ENCODE results near the gene CTSD.
"Not testable (repeated sequence)": the region's sequence is repeated elsewhere in the genome, so short reads cannot be mapped to it uniquely, and the experiment has no call there.

Gene CTSD

DNA sequence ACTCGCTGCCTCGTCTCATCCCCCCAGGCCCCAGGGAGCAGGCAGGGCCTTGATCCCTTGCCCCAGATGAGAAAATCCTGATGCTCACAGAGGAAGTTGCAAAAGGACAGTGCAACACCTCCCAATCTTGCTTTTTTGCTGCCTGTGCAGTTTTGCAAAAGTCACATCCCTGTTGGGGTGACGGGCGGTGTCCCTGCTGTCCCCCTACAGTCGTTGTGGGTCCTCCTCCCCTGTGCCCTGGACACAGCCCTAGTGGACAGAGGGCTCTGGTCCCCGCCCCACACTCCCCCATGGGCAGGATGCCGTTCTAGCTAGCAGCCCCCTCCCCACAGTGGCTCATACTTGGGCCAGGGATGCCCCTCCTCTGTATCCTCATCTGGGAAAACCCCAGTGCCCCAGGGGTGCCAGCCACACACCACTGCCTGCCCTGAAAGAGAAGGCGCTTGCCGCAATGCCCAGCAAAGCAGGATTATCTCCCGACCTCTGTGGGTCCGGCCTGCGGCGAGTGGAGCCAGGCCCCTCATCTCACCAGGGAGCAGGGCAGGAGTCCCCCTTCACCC, 18.4 kb upstream of the CTSD start:
- no peak for DNase-seq

DNA sequence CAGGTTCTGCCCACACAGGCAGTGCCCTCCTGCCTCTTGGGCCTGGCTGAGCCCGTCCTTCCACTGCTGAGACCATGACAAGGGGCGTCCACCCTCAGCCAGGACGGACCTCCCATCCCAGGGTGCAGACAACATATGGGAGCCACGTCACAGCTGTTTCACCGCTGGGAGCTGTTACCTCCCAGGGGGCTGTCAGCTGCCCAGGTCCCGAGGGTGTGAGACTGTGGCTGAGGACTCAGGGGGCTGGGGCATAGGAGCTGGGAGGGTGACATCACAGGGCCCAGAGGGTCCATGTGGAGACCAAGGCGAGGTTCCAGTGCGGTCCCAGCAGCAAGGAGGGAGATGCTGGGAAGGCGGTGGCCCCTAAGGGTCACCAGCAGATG, 17.9 kb upstream of the CTSD start:
- no peak for DNase-seq

DNA sequence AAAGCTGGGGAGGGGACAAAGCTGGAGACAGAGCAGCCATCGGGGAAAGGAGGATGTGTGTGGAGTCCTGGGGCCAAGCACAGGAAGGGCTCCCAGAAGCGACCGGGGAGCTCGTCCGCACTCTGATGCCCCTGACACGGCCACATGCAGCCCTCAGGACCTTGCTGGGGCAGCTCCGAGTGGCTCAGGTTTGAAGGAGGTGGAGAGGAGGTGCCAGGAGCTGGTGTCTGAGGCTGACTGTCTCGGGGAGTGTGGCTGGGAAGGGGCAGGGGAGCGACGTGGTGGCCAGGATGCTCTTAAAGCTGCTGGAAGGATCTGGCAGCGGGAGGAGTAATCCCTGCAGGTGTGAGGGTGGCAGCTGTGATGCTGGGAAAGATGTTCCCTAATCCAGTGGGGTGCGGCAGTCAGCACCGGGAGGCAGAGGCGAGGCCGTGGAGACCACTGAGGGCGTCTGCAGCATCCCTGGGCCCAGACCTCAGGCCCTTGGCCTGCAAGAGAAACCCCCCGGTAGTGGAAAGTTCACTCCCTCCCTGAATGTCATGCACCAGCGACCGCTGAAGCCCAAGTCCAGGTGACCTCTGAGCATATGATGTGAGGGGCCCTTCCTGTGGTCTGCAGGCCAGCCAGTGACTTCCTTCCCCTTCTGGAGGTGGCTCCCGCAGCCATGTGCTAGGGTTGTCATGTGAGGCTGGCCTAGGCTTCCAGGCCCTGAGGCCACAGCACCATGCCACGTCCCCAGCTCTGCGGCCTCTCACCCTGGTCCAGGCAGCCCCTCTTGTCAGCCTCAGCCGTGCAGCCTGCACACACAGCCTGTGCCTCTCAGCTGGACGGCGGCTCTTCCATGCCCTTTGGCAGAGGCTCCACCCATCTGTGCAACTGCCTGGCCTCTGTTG, 17.2 kb upstream of the CTSD start:
- DNase-seq: no peak

DNA sequence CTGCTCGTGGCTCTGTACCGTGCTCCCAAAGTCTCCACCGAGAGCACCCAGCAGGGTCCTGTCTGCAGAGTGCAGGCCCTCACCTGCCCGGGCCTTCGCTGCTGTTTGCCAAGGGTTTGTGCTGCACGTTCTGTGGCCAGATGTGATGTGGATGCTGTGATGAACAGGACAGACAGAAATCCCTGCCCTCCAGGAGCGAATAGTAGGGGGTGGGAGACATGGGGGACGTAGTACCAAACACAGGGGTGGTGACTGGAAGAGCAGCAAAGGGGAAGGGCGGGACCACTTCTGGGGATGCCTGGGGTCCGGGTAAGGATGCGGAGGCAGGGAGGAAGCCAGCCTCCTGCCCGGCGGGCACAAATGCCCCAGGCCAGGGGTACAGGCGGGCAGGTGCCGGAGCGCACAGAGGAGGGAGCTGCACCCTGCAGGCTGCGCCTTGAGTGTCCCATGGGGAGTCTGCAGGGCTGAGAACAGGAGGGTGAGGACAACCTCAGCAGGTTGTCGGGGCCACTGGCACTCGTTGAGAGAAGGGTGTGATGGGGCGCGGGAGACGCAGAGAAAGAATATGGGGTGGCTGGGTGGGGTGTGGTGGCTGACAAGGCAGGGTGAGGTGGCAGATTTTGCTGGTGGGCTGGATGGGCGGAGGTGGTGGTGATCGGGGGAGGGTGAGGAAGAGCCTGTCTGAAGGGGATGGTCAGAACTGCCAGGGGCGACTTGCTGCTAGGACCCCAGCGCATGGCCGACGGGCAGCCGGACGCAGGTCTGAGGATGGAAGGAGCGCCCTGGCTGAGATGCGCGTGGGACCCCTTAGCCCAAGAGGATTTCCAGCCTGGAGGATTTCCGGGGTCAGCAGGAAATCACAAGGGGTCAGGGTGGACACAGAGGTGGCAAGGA, 16.3 kb upstream of the CTSD start:
- DNase-seq: no peak

DNA sequence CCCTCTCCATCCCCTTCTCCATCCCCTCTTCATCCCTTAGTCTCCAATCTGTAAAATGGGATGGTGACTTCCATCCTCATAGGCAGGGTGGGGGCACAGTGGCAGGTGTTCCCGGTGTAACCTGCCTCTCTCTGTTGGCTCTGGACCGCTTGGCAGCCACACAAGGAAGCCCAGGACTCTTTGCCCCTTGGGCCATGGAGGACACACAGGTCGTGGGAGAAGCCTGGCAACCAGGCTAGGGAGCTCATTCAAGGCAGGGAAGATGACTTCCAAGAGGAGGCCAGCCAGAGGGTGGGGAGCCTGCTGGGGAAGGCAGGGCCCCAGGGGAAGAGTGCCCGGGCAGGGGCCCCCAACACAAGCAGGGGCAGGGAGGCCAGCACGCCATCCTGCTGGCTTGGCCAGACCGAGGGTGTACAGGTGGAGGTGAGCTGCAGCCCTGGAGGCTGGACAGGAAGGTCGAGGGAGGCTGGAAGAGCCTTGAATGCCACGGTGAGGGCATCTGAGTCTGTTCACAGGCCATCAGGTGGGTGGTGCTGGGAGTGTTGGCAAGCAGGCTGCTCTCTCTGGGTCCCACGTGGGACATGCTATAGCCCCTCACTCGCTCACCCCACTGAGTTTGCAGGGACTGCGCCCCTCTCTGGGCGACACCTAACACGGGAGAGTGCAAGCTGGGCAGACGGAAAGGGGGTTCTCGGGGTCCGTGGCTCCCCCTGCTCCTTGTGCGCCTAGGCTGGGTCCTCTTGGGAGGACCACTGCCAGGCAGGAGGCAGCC, 15.5 kb upstream of the CTSD start:
- no peak for DNase-seq

DNA sequence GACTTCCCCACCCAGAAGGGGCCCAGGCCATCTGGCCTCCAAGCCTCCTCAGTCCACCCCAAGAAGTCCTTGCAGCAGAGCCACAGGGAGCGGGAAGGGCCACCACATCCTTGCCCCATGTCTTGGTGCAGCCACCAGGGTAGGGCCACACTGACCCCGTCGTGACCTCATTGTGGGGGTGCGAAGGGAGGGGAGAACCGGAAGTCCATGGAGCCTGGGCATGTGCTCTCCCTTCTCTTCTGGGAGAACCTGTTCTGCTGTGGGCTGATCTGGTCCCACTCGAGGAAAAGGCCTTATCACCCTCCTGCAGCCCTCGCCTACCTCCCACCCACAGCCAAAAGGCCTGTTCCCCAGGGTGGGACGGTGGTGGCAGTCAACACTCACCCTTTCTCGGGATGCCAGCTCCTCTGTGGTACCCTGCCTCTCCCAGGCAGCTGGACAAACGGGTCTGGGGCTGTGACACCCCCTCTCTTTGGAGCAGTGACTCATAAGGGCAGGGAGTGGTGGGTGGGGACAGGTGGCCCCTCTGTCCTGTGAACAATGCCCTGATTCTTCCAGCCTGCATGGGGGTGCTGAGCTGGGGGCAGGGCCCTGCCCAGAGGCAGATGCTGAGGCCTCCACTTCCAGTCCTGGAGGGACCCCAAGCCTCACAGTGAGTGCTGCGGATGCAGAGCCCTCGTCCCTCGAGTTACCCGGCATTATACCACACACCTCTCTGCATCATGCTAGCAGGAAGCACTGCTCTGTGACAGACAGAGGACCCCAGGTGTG, 14.6 kb upstream of the CTSD start:
- DNase-seq: no peak

DNA sequence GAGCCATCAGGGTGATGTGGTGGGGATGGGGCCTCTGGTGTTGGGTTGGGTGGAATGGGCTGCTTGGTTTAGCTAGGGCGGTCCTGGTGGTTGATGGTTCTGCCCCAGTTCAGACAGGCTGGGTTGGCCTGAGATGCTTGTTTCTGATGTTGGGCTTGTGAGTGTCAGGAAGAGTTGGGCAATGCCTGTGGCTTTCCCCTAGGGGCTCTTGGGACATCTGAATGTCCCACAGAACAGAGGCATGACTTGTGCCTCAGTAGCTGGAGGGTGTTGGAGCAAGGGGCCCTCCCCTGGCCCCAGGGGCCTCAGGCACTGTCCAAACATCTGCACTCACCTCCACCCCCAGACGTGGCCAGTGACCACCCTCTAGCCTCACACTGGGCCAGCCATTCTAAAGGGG, 14.0 kb upstream of the CTSD start:
- no peak for DNase-seq

DNA sequence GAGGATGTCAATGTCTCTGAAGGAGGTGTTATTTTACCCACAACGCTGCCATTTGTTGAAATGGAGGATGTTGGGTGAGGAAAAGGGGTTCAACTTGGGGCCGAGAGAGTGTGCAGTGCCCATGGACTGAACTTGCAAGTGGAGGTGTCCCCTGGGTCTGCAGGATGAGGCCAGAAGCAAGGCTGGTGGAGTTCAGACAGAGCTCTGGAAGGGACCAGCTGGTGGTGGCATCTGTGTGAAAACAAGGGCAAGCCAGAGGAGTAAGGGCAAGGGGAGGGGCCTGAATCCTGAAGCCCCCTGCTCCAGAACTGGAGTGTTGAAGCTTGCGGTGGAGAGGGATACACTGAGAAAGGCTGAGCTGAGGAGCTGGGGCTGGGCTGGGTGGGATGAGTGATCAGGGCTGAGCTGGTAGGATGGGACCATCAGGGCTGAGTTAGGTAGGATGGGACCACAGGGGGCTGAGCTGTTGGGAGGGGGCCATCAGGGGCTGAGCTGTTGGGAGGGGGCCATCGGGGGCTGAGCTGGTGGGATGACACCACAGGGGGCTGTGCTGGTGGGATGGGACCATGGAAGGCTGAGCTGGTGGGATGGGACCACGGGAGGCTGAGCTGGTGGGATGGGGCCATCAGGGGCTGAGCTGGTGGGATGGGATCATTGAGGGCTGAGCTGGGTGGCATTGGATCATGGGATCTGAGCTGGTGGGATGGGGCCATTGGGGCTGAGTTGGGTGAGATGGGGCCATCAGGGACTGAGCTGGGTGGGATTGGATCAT, 13.4 kb upstream of the CTSD start:
- no peak for DNase-seq

DNA sequence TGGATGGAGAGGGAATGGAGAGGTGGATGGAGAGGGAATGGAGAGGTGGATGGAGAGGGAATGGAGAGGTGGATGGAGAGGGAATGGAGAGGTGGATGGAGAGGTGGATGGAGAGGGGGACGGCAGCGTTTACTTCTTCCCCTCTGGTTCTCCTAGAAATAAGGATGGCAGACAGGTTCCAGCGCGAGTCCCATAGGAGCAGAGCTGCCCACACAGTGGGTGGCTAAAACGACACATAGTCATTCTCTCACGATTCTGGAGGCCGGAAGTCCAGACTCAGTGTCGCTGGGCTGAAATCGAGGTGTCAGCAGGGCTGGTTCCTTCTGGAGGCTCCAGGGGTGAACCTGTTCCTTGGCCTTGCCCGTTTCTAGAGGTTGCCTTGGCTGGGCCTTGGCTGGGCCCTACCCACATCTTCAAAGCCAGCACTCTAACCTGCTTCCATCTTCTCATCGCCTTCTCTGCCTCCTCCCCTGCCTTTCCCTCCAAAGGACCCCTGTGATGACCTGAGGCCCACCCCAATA, 12.7 kb upstream of the CTSD start:
- DNase-seq: no peak

DNA sequence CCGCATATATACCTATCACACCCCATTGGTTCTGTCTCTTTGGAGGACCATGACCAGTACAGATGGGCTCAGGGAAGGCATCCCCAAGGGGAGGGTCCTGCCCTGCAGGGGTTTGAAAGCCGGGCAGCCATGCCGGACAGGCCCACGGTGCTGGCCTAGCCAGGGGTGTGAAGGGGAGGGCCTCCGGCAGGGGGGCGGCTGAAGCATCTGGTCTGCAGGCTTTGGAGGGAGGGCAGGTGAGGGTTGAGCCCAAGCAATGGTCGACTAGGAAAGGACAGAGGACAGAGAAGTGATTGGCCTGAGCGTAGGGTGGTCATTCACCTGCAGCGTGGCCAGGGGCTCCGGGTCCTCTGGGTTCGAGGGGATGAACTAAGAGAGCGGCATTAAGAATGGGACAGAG, 11.2 kb upstream of the CTSD start:
- no peak for DNase-seq

DNA sequence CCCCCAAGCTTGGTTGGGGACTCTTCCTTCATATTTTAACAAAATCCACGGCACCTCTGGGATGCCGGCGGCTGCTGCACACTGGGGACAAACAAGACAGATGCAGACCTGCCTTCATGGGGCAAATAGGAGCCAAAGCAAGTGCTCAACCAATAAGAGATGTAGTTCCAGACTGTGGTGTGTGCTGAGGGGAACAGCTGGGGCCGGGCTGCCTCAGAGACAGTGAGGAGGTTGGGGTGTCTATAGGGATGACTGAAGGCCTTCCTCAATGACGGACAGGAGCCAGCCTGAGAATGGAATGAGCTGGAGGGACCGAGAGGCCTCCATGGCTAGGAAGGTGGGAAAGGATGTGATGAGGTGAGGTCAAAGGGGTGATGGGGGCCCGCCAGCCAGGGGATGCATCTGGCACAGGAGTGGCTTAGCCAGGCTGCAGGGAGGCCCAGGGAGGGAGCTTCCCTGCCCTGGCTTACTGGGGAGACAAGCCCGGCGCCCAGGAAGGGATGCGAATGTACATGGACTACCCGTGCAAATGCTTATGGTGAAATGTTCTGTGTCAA, 10.3 kb upstream of the CTSD start:
- DNase-seq: no peak

DNA sequence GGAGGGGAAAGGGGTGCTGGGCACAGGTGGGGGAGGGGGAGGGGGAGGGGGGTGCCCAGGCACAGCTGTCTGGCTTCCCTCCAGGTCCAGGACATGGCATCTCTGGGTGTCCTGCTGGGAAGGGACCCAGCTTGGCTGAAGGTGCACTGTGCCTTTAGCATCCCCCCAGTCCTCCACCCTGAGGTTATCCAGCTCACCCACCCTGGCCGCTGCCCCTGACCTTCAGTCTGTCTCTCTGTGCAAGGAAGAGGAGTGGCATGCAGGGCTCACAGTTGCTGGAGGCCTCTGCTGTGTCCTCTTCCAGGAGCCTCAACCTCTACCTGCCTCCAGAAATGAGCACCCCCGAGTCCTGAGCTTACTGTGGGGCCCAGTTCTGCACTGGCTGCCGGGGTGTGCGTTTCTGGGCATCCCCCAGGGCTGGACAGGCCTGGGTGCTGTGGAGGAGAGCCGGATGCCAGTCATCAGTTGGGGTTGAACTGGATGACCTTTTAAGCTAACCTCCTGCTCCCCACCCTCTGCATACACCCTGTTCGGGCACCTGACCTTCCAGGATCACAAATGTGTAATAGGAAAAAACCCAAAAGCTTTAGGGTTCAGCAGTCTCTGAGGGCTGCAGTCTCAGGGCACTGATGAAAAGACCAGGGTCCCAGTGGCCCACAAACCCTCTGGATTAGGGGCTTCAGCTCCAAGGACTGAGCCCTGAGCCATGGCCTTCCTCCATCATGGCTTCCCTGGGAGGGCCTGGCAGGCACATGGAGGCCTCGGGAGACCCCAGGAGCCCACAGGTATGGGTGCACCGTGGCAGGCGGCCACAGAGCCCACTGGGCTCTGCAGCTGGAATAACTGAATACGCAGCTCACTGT, 9.6 kb upstream of the CTSD start:
- no peak for DNase-seq

DNA sequence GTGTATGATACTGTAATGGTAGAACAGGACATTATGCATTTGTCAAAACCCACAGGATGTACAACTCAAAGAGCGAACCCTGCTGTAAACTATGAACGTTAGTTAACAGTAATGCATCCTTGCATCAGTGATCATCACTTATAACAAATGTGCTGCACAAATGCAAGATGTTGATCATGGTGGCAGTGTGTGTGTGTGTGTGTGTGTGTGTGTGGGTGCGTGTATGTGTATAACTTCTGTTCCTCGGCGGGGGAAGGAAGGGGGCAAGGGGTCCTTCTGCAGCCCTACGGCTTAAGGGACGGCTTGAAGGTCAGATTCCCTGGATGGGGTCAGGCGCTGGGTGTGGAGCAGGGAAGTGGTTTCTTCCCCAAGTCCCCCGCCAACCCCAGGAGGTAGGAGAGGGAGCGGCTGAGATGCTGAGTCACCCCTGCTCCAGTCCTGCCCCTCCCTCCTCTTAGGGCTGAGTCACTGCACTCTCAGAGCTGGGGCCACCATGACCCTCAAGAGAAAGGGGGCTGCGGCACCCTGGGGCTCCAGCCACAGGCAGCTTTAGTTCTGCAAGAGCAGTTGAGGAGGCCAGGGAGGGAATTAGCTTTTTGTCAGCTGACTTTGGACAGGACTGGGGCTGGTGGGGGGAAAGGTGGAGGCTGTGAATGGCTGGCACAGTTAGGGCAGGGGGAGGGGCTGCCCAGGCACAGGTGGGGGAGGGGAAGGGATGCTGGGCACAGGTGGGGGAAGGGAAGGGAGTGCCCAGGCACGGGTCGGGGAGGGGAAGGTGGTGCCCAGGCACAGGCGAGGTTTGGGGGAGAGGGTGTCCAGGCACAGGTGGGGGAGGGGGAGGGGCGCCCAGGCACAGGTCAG, 8.8 kb upstream of the CTSD start:
- no peak for DNase-seq

DNA sequence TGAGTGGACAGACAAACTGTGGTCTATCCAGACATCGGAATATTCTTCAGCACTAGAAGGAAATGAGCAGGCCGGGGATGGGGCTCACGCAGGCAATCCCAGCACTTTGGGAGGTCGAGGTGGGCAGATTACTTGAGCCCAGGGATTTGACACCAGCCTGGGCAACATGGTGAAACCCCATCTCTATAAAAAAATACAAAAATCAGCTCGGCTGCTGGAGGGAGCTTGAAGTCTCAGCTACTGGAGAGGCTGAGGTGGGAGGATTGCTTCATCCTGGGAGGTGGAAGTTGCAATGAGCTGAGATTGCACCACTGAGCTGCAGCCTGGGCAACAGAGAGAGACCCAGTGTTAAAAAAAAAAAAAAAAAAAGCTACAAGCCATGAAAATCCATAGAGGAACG, 8.0 kb upstream of the CTSD start:
- DNase-seq: no peak

DNA sequence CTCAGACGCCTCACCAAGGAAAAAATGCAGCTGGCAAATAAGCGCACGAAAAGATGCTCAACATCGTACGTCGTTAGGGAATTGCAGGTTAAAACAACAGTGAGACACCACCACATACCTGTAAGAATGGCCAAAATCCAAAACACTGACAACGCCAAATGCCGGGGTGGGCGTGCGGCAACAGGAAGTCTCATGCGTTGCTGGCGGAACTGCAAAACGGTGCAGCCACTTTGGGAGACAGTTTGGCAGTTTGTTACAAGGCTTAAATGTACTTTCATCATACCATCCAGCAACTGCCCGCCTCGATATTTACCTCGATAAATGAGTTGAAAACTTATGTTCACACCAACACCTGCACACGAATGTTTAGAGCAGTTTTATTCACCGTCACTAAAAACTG, 7.5 kb upstream of the CTSD start:
- no peak for DNase-seq

DNA sequence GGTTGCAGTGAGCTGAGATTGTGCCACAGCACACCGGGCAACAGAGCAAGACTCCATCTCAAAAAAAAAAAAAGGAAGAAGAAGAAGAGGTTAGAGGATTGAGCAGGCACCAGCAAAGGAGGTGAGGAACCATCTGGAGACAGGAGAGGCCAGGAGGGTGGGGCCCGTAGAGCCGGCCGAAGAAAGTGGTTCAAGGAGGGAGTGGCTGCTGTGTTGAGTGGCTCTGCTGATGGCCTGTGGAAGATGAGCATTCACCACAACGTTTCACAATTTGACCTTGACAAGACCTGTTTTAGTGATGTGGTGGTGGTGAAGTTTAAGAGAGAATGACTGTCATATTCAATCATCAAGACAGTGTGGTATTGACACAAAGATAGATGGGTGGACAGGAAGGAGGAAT, 6.8 kb upstream of the CTSD start:
- no peak for DNase-seq

DNA sequence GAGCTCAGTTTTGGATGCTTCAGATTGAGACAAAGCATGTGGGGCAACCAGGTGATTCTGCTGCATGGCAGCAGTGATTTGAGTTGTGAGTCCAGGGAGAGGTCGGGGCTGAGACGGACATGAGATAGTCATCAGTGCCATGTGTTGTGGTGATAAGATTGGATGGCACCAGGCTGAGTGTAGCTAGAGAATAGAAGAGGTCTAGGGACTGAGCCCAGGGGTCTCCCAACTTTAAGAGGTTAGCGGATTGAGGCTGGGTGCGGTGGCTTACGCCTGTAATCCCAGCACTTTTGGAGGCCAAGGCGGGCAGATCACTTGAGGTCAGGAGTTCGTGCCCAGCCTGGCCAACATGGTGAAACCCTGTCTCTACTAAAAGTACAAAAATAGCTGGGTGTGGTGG, 6.3 kb upstream of the CTSD start:
- no peak for DNase-seq

DNA sequence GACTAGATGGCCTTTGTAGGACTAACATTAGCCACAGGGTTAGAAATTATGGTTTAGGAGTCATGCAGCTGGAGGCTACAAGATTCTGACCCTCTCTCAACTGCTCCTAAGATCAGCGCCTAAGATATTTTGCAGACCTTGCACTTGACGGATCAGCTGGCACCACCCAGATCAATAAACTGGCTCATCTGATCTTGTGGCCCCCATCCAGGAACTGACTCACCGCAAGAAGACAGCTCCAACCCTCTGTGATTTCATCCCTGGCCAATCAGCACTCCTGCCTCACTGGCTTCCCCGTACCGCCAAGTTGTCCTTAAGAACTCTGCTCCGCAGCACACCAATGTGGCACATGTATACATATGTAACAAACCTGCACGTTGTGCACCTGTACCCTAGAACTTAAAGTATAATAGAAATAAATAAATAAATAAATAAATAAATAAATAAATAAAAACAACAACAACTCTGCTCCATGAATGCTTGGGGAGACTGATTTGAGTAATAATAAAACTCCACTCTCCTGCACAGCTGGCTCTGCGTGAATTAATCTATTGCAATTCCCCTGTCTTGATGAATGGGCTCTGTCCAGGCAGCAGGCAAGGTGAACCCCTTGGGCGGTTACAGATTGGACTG, 5.7 kb upstream of the CTSD start:
- DNase-seq: not testable (repeated sequence)

All from NCI-H526 (cell line).